WI38 (cell line): Measurements from ENCODE around the gene CA5B.

ENCODE experiments used
- H3K4me3 ChIP-seq: 2 replicates; pipeline ENCODE4 v1.5.1; 2011; ENCODE audit warnings: low read depth, mild to moderate bottlenecking, control low read depth, low read length
- TF ChIP-seq, protein P1 (sequence below): IDR thresholded peaks from 2 replicates; pipeline ENCODE4 v1.5.1; 2012; ENCODE audit warnings: low read depth, mild to moderate bottlenecking, control low read depth, low read length

Gene CA5B

GRCh38 chrX:15834827-15835595, 96.9 kb downstream of the CA5B start:
- no peak overlapping the region for H3K4me3 ChIP-seq
- TF ChIP-seq, protein P1, sequence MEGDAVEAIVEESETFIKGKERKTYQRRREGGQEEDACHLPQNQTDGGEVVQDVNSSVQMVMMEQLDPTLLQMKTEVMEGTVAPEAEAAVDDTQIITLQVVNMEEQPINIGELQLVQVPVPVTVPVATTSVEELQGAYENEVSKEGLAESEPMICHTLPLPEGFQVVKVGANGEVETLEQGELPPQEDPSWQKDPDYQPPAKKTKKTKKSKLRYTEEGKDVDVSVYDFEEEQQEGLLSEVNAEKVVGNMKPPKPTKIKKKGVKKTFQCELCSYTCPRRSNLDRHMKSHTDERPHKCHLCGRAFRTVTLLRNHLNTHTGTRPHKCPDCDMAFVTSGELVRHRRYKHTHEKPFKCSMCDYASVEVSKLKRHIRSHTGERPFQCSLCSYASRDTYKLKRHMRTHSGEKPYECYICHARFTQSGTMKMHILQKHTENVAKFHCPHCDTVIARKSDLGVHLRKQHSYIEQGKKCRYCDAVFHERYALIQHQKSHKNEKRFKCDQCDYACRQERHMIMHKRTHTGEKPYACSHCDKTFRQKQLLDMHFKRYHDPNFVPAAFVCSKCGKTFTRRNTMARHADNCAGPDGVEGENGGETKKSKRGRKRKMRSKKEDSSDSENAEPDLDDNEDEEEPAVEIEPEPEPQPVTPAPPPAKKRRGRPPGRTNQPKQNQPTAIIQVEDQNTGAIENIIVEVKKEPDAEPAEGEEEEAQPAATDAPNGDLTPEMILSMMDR, result no peak
